ENCODE measurements around the gene PROM2.
"Not testable (repeated sequence)": the region's sequence is repeated elsewhere in the genome, so short reads cannot be mapped to it uniquely, and the experiment has no call there.

GRCh38 chr2:95269745-95270144 lies 4.5 kb upstream of the PROM2 start:
- not testable (repeated sequence) for TF ChIP-seq CTCF, POLR2A (IDR thresholded peaks at IDR 0.05)
